T47D (cell line): ENCODE measurements around the gene ATP11A.
A peak's percentile ranks its signal among the peaks of the same experiment; 100 is the strongest.
"Not testable (repeated sequence)": the region's sequence is repeated elsewhere in the genome, so short reads cannot be mapped to it uniquely, and the experiment has no call there.

ENCODE experiments used
- DNase-seq, 2 experiments: peaks; one replicate each; pipeline versions ENCODE4 v3.0.0 to v3.0.0-alpha.2; 2011 to 2012; ENCODE audit warnings: low read depth in 1 of 2, low spot score in 1 of 2
- JUND ChIP-seq: IDR thresholded peaks from 2 replicates; pipeline ENCODE4 v1.6.1; 2012; ENCODE audit warnings: low read depth
- in situ Hi-C: cut with HindIII; loops from 2 replicates; pipeline ENCODE4 v1.10.0; 2016; ENCODE audit warnings: low sequenced_read_pairs, low pct_unique_long_range_greater_than_20kb

ATP11A gene

DNA sequence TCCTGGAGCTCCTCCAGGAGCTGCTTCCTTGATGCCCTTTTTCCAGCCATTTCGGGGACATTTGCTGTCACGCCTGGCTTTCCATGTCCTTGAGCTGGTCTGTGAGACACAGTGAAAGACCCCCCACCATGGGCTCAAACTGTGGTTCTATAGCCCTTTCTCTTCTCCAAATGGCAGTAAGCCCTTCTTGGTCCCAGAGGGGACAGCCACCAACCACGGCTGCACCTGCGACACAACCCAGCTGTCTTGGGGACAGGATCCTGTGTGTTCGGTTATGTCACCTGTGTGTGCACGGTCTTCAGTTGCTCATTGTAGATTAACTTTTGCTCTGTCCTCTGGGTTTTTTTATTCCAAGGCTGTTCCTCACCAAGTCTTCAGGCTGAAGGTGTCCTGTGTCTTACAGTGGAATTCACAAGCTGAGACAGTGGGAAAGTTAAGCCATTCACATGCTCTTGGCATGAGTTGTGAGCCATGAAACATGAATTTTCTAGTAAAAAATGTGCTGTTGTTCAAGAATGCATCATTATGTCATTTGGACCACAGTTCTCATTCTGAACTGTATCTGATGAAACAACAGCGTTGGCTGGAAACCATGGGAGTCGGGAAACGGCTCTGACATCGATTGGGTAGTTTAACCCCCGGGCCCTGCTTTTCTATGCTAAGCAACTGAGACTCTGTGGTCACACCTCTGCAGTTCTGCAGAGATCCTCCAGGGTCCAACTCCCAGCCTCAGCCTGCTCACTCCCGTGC lies 149.7 kb downstream of the ATP11A start:
- no peak for DNase-seq
- TF ChIP-seq JUND, result no peak
- in situ Hi-C loops, result no loop called here

DNA sequence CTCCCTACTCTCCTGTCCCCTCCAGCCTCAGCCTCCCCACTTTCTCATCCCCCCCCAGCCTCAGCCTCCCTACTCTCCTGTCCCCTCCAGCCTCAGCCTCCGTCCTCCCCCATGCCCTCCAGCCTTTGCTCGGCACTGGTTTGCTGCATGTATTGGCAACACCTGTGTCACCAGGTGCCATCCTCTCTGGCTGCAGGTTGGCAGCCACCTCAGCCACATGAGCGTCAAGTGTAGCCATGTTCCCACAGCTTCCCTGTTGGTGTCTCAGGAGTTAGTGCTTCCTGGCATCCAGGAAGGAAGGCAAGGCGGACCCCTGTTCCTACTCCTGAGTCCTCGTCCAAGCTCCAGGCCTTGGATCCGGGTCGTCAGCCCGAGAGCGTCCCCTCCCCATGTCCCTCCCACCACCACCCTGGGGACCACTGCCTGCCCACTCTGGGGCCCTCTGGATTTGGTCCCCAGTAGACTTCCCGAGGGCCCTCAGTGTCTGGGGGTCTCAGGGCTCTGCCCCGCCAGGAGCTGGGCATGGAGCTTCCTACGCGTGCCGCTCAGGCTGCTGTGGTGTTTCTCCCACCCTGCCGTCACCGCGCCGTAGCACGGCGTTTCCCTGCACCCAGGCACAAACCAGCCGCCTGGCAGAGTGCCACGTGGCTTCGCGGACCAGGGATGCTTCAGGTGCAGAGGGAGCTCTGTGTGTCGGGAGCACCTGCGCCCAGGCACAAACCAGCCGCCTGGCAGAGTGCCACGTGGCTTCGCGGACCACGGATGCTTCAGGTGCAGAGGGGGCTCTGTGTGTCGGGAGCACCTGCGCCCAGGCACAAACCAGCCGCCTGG lies 150.8 kb downstream of the ATP11A start:
- DNase-seq, result no peak
- no peak for TF ChIP-seq JUND
- in situ Hi-C loops, result no loop called here

- DNase-seq, in situ Hi-C loops: not testable (repeated sequence)
Observed at GRCh38 chr13:112841303-112842015, 151.6 kb downstream of the ATP11A start.

DNA sequence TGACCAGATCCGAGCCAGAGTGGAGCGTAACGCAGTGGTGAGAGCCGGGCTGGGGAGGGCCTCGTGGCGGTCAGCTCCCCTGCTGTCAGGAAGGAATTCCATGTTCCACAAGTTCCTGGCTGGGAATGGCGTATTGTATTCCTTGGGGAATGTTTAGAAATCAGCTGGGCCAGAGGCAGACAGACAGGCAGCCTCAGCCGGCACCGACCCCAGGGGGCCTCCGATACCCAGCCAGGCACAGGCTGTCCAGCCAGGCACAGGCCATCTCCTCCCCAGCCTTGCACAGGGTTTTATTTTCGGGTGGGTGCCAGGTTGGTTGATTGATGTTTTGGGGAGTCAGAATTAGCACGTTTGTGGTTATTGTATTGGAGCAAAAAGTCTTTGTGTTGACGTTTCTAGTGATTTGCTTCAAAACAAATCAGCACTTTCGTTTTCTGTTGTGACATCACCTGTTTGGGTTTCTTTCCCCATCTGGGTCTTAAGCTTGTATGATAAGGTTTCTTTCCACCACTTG lies 152.6 kb downstream of the ATP11A start:
- TF ChIP-seq JUND, result no peak

GRCh38 chr13:112842931-112843391 lies 153.1 kb downstream of the ATP11A start:
- TF ChIP-seq JUND, result no peak
- in situ Hi-C loops, result no loop called here
- no peak for DNase-seq

More for the DNA sequence above, 152.6 kb downstream of the ATP11A start:
- no peak for DNase-seq
- in situ Hi-C loops, result no loop called here

DNA sequence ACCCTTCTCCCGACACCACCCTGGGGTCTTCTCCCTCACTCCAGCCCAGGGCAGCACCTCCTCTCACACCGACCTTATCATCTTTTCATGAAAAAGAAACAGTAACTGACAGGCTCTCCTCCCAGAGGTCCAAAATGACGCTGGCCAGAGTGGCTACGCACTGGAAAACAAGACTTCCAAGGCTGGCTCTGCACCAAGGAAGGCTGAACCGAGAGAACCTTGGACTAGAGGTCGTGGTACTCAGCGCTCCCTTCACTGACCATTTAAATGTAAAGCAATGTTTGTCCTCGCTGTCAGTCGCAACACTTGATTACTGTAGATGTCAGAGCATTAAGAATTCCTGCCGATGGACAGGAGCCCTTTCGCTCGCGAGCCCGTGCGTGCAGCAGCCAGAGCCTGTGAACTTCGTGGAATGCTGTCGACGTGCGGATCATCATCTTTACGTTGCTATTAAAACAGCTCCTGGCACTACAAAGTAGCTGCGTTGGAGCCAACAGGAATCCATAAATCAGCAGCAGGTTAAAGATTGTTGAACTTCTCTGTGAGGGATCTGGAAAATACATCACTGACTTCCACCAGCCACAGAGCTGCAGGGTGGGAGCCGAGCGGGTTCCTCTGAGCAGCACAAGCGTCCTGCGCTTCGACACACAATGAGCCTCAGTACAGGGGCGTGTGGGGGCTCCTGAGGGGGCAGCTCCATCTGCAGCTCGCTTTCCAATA lies 153.7 kb downstream of the ATP11A start:
- DNase-seq, result no peak
- in situ Hi-C loops, result no loop called here
- TF ChIP-seq JUND, result no peak

- no peak for TF ChIP-seq JUND
- DNase-seq, result no peak
- in situ Hi-C loops, result no loop called here
Observed at GRCh38 chr13:112844411-112844810, 154.6 kb downstream of the ATP11A start.

DNA sequence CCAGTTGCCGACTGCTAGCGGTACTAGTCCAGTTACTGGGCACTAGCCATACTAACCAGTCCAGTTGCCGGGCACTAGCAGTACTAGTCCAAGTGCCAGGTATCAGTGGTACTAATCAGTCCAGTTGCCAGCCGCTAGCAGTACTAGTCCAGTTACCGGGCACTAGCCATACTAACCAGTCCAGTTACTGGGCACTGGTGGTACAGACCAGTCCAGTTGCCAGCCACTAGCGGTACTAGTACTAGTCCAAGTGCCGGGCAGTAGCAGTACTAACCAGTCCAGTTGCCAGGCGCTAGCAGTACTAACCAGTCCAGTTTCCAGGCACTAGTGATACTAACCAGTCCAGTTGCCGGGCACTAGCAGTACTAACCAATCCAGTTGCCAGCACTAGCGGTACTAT lies 155.0 kb downstream of the ATP11A start:
- no peak for DNase-seq
- in situ Hi-C loops, result no loop called here
- no peak for TF ChIP-seq JUND

- in situ Hi-C loops, result no loop called here
- no peak for DNase-seq
- TF ChIP-seq JUND, result no peak
Observed at GRCh38 chr13:112845511-112846144, 155.8 kb downstream of the ATP11A start.

- TF ChIP-seq JUND, result no peak
- in situ Hi-C loops, result no loop called here
- no peak for DNase-seq
Observed at GRCh38 chr13:112846411-112847115, 156.7 kb downstream of the ATP11A start.

DNA sequence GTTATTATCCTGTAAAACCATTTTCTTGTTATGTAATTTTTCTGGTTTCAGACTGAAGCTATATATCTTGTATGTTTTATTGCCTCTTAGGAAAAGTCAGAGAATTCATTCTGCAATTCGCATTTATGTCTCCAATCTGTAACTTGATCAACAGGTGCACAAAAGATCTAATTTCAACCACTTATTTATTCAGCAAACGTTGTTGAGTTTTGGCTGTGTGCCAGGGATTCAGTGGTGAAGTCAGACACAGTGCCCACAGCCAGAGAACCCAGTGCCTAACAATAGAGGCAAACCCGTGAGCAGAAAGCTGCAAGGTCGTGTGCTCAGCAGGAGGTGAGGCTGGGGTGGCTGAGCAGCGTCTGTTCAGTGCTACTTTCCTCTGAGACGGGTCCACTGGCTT lies 159.7 kb downstream of the ATP11A start:
- TF ChIP-seq JUND, result no peak
- in situ Hi-C loops, result no loop called here
- peak in 1 of 2 experiments; percentile 55 for DNase-seq

GRCh38 chr13:112850273-112850672 lies 160.4 kb downstream of the ATP11A start:
- TF ChIP-seq JUND, result no peak
- no peak for DNase-seq
- in situ Hi-C loops, result no loop called here
